K562 (cell line): ENCODE results near the gene KRTAP1-4. TPM values are rescaled to one million over a fixed set of nuclear protein-coding genes. Genes with fewer than 3 reads are reported as not detected.

Experiments
- ATAC-seq: fragments of 200-7000 bp; cut with Tn5 transposase; 3 replicates; pipeline ENCODE4 v1.9.1; 2020; ENCODE audit warnings: moderate library complexity
- BruUV-seq: library from RNA; stranded (reverse); fragments of 400-500 nt; replicated peaks from 2 replicates; lab custom pipeline; 2021; lab: Mats Ljungman, UMichigan
- CTCF ChIA-PET: fragments of 300-600 bp; formaldehyde crosslinking; extraction: SDS; loops from one replicate; lab custom pipeline; 2021; ENCODE audit warnings: low intra/inter-chr PET ratio; lab: Yijun Ruan, JAX
- POLR2A ChIA-PET: fragments of 300-600, 350-650 bp; sonication (Branson Sonifier 250); formaldehyde crosslinking; extraction: SDS; loops from one replicate; lab custom pipeline; 2021; ENCODE audit warnings: antibody characterized with exemption, inconsistent platforms; lab: Yijun Ruan, JAX
- DNase-seq, 4 experiments: peaks; one replicate each; pipeline versions ENCODE4 v3.0.0 to v3.0.0-alpha.2; 2011 to 2018; ENCODE audit warnings: low spot score in 3 of 4, mixed read lengths in 3 of 4; ENCODE audit errors: extremely low read depth in 1 of 4
- FAIRE-seq: peaks from 2 replicates; lab custom pipeline; 2011; peaks lifted over from hg19 to GRCh38; lab: Jason Lieb, UNC
- H2AFZ ChIP-seq: 2 replicates; pipeline ENCODE4 v1.6.0; 2011; ENCODE audit warnings: low read depth, low read length, control low read depth, inconsistent platforms
- H3K27ac ChIP-seq: fragments of 200-600 bp; 3 replicates; pipeline ENCODE4 v1.8.0; 2011; ENCODE audit warnings: low read depth, mild to moderate bottlenecking, control low read depth, inconsistent platforms, low read length, moderate library complexity, mixed read lengths; ENCODE audit errors: extremely low read depth
- H3K27me3 ChIP-seq, 2 experiments: fragments of 300-600 bp in 1 of 2; 2 replicates in 1 of 2; 3 replicates in 1 of 2; pipeline versions ENCODE4 v1.6.0 to v1.8.0; 2011; ENCODE audit warnings: inconsistent platforms in 2 of 2, low read length in 2 of 2, mild to moderate bottlenecking in 1 of 2, mixed read lengths in 1 of 2, moderate library complexity in 1 of 2; ENCODE audit not compliant: control insufficient read depth in 2 of 2, insufficient read depth in 2 of 2
- H3K36me3 ChIP-seq: fragments of 300-600 bp; 3 replicates; pipeline ENCODE4 v1.8.0; 2011; ENCODE audit warnings: mild to moderate bottlenecking, low read length, inconsistent platforms; ENCODE audit not compliant: control insufficient read depth, insufficient read depth
- H3K4me1 ChIP-seq, 2 experiments: fragments of 200-600 bp in 1 of 2; replicated peaks in 1 of 2; 2 replicates in 1 of 2; 3 replicates in 1 of 2; pipeline versions ENCODE4 v1.5.1 to v1.8.0; 2011; ENCODE audit warnings: inconsistent platforms in 2 of 2, low read length in 2 of 2, mild to moderate bottlenecking in 1 of 2, mixed read lengths in 1 of 2, moderate library complexity in 1 of 2; ENCODE audit not compliant: control insufficient read depth in 2 of 2, insufficient read depth in 2 of 2
- H3K4me2 ChIP-seq: 2 replicates; pipeline ENCODE4 v1.6.1; 2011; ENCODE audit warnings: low read length, control low read depth, inconsistent platforms, mixed read lengths; ENCODE audit not compliant: insufficient read depth
- H3K4me3 ChIP-seq: fragments of 200-600 bp; sonication (generic), shearing (Covaris generic); 2 replicates; pipeline ENCODE4 v1.5.1; 2016; ENCODE audit warnings: control low read depth, inconsistent platforms
- H3K79me2 ChIP-seq: fragments of 200-600 bp; 3 replicates; pipeline ENCODE4 v1.8.0; 2011; ENCODE audit warnings: low read length, inconsistent platforms; ENCODE audit not compliant: control insufficient read depth, insufficient read depth
- H3K9ac ChIP-seq, 2 experiments: 2 replicates each; pipeline versions ENCODE4 v1.6.0 to v1.6.1; 2011; ENCODE audit warnings: low read depth in 2 of 2, low read length in 2 of 2, control low read depth in 1 of 2, inconsistent platforms in 1 of 2, mild to moderate bottlenecking in 1 of 2, mixed read lengths in 1 of 2; ENCODE audit not compliant: insufficient read depth in 1 of 2
- H3K9me1 ChIP-seq: one replicate; pipeline ENCODE4 v1.6.0; 2011; ENCODE audit warnings: inconsistent platforms, mild to moderate bottlenecking, low read length, moderate library complexity; ENCODE audit not compliant: control insufficient read depth, insufficient read depth
- H3K9me3 ChIP-seq: replicated peaks from 2 replicates; pipeline ENCODE4 v1.5.1; 2011; ENCODE audit warnings: low read depth, low read length, inconsistent platforms; ENCODE audit not compliant: control insufficient read depth, insufficient read depth
- H4K20me1 ChIP-seq: replicated peaks from 2 replicates; pipeline ENCODE4 v1.6.1; 2011; ENCODE audit warnings: low read length, inconsistent platforms, mixed read lengths; ENCODE audit not compliant: control insufficient read depth, insufficient read depth
- ELK3 ChIP-seq: fragments of 450-650 bp; formaldehyde crosslinking; IDR thresholded peaks from 2 replicates; pipeline ENCODE4 v1.4.0; 2020; ENCODE audit warnings: mild to moderate bottlenecking
- GABPA ChIP-seq: fragments of 200-800 bp; sonication (Bioruptor generic); conservative IDR thresholded peaks from 2 replicates; pipeline ENCODE4 v1.6.1; 2016; ENCODE audit warnings: low read depth, missing genetic modification characterization, missing compliant biosample characterization
- PHB ChIP-seq: fragments of 250-450 bp; sonication (Bioruptor Pico); IDR thresholded peaks from 2 replicates; pipeline ENCODE4 v1.5.0; 2021
- PPARD ChIP-seq: fragments of 250-450 bp; sonication (Bioruptor Pico); IDR thresholded peaks from 2 replicates; pipeline ENCODE4 v1.8.0; 2022; ENCODE audit warnings: inconsistent platforms, mild to moderate bottlenecking, moderate library complexity
- SIX5 ChIP-seq, 2 experiments: IDR thresholded peaks; 2 replicates each; pipeline ENCODE4 v1.6.1; 2011; ENCODE audit warnings: low read length in 2 of 2, borderline replicate concordance in 1 of 2, low read depth in 1 of 2, mild to moderate bottlenecking in 1 of 2, moderate library complexity in 1 of 2; ENCODE audit not compliant: insufficient read depth in 1 of 2
- SMAD4 ChIP-seq: fragments of 250-450 bp; sonication (Bioruptor Pico); conservative IDR thresholded peaks from 2 replicates; pipeline ENCODE4 v1.8.0; 2021; ENCODE audit warnings: inconsistent platforms, mild to moderate bottlenecking, moderate library complexity
- ZNF384 ChIP-seq: IDR thresholded peaks from 2 replicates; pipeline ENCODE4 v1.6.1; 2012; ENCODE audit warnings: low read depth, low read length, improper control_type of control experiment
- ZNF764 ChIP-seq: fragments of 250-450 bp; sonication (Bioruptor Pico); IDR thresholded peaks from 2 replicates; pipeline ENCODE4 v1.4.0; 2020; ENCODE audit warnings: low read depth, mild to moderate bottlenecking, moderate library complexity
- WGBS: fragments of 100-300 bp; shearing (Covaris generic); methylation state at CpG from one replicate; pipeline ENCODE4 v1.1.6; 2016; ENCODE audit warnings: low coverage, mixed read lengths; ENCODE audit not compliant: insufficient coverage; ENCODE audit errors: missing lambda C conversion rate; 5-methylcytosine and 5-hydroxymethylcytosine counted together
- in situ Hi-C: fragments of 300-500 bp; cut with MboI; formaldehyde crosslinking; loops from 4 replicates; pipeline ENCODE4 v1.15.0; 2018; ENCODE audit warnings: inconsistent platforms, mixed read lengths
- intact Hi-C: fragments of 100-400 bp; cut with micrococcal nuclease; formaldehyde crosslinking; loops from 2 replicates; pipeline ENCODE4 v1.14.2; 2022
- polyA plus RNA-seq, 8 experiments: library from polyadenylated mRNA; depleted of rRNA in 4 of 8; stranded (reverse) in 5 of 8; unstranded in 3 of 8; fragments of >200 nt; fragmentation: Nextera tagmentation in 2 of 8; fragmentation: Illumina TruSeq in 1 of 8; extraction: Ambion mirVana in 2 of 8; extraction: Trizol in 1 of 8; gene quantifications; 2 replicates each; pipeline versions ENCODE4 v1.2.1 to v1.2.3, GENCODE V29; 2011 to 2014; ENCODE audit warnings: inconsistent platforms in 1 of 8, missing spikeins in 1 of 8
- total RNA-seq, 7 experiments: library from RNA; depleted of rRNA in 6 of 7; stranded (reverse); fragments of >200 nt in 6 of 7; fragmentation: Illumina TruSeq in 2 of 7; extraction: Trizol in 2 of 7; gene quantifications; 2 replicates each; pipeline versions ENCODE4 v1.2.1 to v1.2.3, GENCODE V29; 2011 to 2021; ENCODE audit warnings: low replicate concordance in 1 of 7
- TF ChIP-seq, protein P1 (sequence below), 2 experiments: fragments of 450-650 bp in 1 of 2; sonication (generic) in 1 of 2; formaldehyde crosslinking in 1 of 2; IDR thresholded peaks; 2 replicates each; pipeline versions ENCODE4 v1.7.1 to v1.9.0; 2016 to 2022; ENCODE audit warnings: inconsistent platforms in 1 of 2, mild to moderate bottlenecking in 1 of 2, missing genetic modification reagents in 1 of 2

The KRTAP1-4 gene
- total and polyA plus RNA-seq, 9 of the 15 experiments (the other 6 are each of a cell fraction or from before 2014, with no cell fraction given) = not detected

DNA sequence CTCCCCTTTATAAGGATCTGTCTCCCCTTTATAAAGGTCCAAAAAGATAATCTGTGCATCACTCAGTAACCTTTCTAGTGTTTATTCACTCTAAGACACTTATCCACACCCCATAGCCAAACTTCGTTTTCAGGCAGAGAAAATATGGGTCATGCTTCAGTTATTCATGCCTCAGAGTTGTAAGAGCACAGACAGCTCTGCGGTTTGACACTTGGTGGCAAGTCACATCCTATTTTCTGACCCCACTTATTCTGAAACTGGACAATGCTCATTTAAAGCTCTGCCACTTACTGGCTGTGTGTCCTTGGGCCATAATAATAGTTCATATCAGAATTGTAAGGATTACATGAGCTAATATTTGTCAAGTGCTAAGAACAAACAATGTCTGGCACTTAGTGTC, 19.1 kb upstream of the KRTAP1-4 start:
- no peak for ATAC-seq
- BruUV-seq = no TSS peak
- 2% methylated on average over 2 of the region's 2 CpGs for WGBS
- CTCF ChIA-PET = no interaction called here
- no peak for DNase-seq
- Histone ChIP-seq H3K9ac (no peak overlapping the region), H3K4me2 (no peak overlapping the region), H3K79me2 (no peaks in the 10 kb centered on the region), H3K27ac (no peak overlapping the region), H3K9me3 (no peaks in the 10 kb centered on the region)
- TF ChIP-seq PHB (CRISPR knock-in tag) (no peak), ELK3 (no peak), ZNF384 (no peak), ZNF764 (no peak), GABPA (tag) (no peak), SMAD4 (CRISPR knock-in tag) (no peak), PPARD (CRISPR knock-in tag) (no peak), SIX5 (IDR thresholded peaks at IDR 0.05; ENCODE audit: borderline replicate concordance in 1 of 2, insufficient read depth in 1 of 2, low read depth in 1 of 2, low read length in 2 of 2) (no peak)
- TF ChIP-seq, protein P1, sequence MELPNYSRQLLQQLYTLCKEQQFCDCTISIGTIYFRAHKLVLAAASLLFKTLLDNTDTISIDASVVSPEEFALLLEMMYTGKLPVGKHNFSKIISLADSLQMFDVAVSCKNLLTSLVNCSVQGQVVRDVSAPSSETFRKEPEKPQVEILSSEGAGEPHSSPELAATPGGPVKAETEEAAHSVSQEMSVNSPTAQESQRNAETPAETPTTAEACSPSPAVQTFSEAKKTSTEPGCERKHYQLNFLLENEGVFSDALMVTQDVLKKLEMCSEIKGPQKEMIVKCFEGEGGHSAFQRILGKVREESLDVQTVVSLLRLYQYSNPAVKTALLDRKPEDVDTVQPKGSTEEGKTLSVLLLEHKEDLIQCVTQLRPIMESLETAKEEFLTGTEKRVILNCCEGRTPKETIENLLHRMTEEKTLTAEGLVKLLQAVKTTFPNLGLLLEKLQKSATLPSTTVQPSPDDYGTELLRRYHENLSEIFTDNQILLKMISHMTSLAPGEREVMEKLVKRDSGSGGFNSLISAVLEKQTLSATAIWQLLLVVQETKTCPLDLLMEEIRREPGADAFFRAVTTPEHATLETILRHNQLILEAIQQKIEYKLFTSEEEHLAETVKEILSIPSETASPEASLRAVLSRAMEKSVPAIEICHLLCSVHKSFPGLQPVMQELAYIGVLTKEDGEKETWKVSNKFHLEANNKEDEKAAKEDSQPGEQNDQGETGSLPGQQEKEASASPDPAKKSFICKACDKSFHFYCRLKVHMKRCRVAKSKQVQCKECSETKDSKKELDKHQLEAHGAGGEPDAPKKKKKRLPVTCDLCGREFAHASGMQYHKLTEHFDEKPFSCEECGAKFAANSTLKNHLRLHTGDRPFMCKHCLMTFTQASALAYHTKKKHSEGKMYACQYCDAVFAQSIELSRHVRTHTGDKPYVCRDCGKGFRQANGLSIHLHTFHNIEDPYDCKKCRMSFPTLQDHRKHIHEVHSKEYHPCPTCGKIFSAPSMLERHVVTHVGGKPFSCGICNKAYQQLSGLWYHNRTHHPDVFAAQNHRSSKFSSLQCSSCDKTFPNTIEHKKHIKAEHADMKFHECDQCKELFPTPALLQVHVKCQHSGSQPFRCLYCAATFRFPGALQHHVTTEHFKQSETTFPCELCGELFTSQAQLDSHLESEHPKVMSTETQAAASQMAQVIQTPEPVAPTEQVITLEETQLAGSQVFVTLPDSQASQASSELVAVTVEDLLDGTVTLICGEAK (IDR thresholded peaks at IDR 0.05) = no peak
- TF ChIP-seq, protein P1 (CRISPR knock-in tag; IDR thresholded peaks at IDR 0.05) = no peak
- TF ChIP-seq, all 486 proteins: peak for 0
- H3K36me3 ChIP-seq = no peaks in the 10 kb centered on the region
- no peaks in the 10 kb centered on the region for H4K20me1 ChIP-seq
- H3K4me3 ChIP-seq = no peak overlapping the region
- H2AFZ ChIP-seq = no peak overlapping the region
- FAIRE-seq = no peak
- intact Hi-C loops (no loop called here), in situ Hi-C loops (no loop called here)
- POLR2A ChIA-PET = interaction anchor here (1.0 kb wide), 1 partner anchor 10 kb away, joined by 3 read pairs; no protein-coding TSS in a partner anchor
- H3K4me1 ChIP-seq = no peaks in the 10 kb centered on the region
- H3K9me1 ChIP-seq = no peaks in the 10 kb centered on the region
- H3K27me3 ChIP-seq = peaks cover 2 to 7% of the 10 kb centered on the region in 2 experiments; a peak in 3 of 5 replicates
